HepG2 (cell line): Measurements from ENCODE around the gene ATP8A1.

Experiments
- ARHGAP35 ChIP-seq: sonication (generic); formaldehyde crosslinking; IDR thresholded peaks from 2 replicates; pipeline ENCODE4 v1.9.0; 2022; ENCODE audit warnings: mild to moderate bottlenecking, inconsistent platforms, moderate library complexity, missing genetic modification reagents, borderline replicate concordance
- CBFB ChIP-seq: sonication (generic); formaldehyde crosslinking; IDR thresholded peaks from 2 replicates; pipeline ENCODE4 v1.4.0; 2020; ENCODE audit warnings: missing genetic modification reagents
- HDAC6 ChIP-seq: fragments of 200-600 bp; sonication (generic); IDR thresholded peaks from 2 replicates; pipeline ENCODE4 v1.7.0; 2017; ENCODE audit warnings: mild to moderate bottlenecking, antibody characterized with exemption, low read length, low read depth
- KAT8 ChIP-seq: IDR thresholded peaks from 2 replicates; pipeline ENCODE4 v1.6.1; 2016; ENCODE audit warnings: missing genetic modification reagents, missing compliant biosample characterization
- RAD21 ChIP-seq: fragments of 450-650 bp; formaldehyde crosslinking; IDR thresholded peaks from 2 replicates; pipeline ENCODE4 v1.5.0; 2020; ENCODE audit warnings: mild to moderate bottlenecking
- SRSF1 ChIP-seq: fragments of 200-400 bp; formaldehyde crosslinking; optimal IDR thresholded peaks from 2 replicates; pipeline ENCODE3; 2017; ENCODE audit warnings: mild to moderate bottlenecking, low read depth, low read length, moderate library complexity
- SUZ12 ChIP-seq: fragments of 150-350 bp; IDR thresholded peaks from 2 replicates; pipeline ENCODE4 v1.6.1; 2014; ENCODE audit warnings: low read depth, low read length
- ZNF432 ChIP-seq: sonication (generic); formaldehyde crosslinking; IDR thresholded peaks from 2 replicates; pipeline ENCODE4 v1.5.0; 2020; ENCODE audit warnings: missing genetic modification reagents, mild to moderate bottlenecking, borderline replicate concordance
- ZNF768 ChIP-seq: sonication (generic); formaldehyde crosslinking; IDR thresholded peaks from 2 replicates; pipeline ENCODE4 v1.4.0; 2020; ENCODE audit warnings: missing genetic modification reagents

DNA sequence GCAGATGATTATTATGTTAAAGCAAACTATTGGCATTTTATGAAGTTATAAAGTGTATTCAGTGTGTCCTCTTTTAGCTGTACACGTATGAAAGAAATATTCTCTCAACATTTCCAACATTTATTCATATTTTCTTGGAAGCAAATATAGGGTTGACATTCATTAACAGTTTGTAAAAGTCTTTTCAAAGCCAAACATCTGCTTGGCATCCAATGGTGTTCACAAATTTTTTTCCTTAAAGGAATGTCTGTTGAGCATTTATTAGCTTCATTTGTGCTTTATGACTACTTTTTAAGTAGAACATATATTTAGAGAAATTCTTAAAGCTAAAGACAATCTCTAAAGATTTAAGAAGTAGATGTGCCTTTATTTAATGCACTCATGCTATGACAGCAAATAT, 176.6 kb downstream of the ATP8A1 start:
- TF ChIP-seq ZNF432 (CRISPR knock-in tag), result no peak
- TF ChIP-seq CBFB (CRISPR knock-in tag), result no peak
- no peak for TF ChIP-seq HDAC6
- no peak for TF ChIP-seq SUZ12
- no peak for TF ChIP-seq RAD21 (CRISPR knock-in tag)
- TF ChIP-seq ARHGAP35 (CRISPR knock-in tag), result no peak
- no peak for TF ChIP-seq ZNF768
- no peak for TF ChIP-seq KAT8 (CRISPR knock-in tag)
- TF ChIP-seq SRSF1, result no peak
